ENCODE results near the gene CYYR1.

- no peak for TF ChIP-seq CTCF (IDR thresholded peaks at IDR 0.05)
- no peak for TF ChIP-seq EP300 (IDR thresholded peaks at IDR 0.05)
These were observed 22.8 kb downstream of the CYYR1 start for GRCh38 chr21:26550326-26550725.

All from gastroesophageal sphincter (tissue), 3 donors.